Common myeloid progenitor, CD34-positive (primary cell): ENCODE measurements around the gene GSAP.

Experiments used
- CTCF ChIA-PET: fragments of 350-600 bp; sonication (Branson Sonifier 250); formaldehyde crosslinking; loops from one replicate; lab custom pipeline; 2021; ENCODE audit warnings: antibody characterized with exemption; lab: Charles Lee
- POLR2A ChIA-PET: fragments of 350-600 bp; sonication (Branson Sonifier 250); formaldehyde crosslinking; loops from one replicate; lab custom pipeline; 2021; ENCODE audit warnings: antibody characterized with exemption; lab: Charles Lee
- DNase-seq, 3 donors: peaks; one replicate each; pipeline versions ENCODE4 v3.0.0 to v3.0.0-alpha.2; 2013
- H3K27ac ChIP-seq, 2 experiments: 1 replicate in 1 of 2; 2 replicates in 1 of 2; pipeline ENCODE4 v1.7.0; 2013; ENCODE audit warnings: inconsistent platforms in 2 of 2, low read length in 2 of 2, mild to moderate bottlenecking in 2 of 2, low read depth in 1 of 2, moderate library complexity in 1 of 2; ENCODE audit not compliant: severe bottlenecking in 2 of 2, insufficient read depth in 1 of 2, poor library complexity in 1 of 2
- H3K27me3 ChIP-seq, 5 experiments: replicated peaks in 2 of 5; 1 replicate in 3 of 5; 2 replicates in 2 of 5; pipeline versions ENCODE4 v1.6.1 to v1.7.0; 2013; ENCODE audit warnings: low read length in 4 of 5, mild to moderate bottlenecking in 2 of 5, moderate library complexity in 2 of 5, inconsistent platforms in 1 of 5; ENCODE audit not compliant: insufficient read depth in 5 of 5, control insufficient read depth in 4 of 5
- H3K36me3 ChIP-seq, 4 experiments: 1 replicate in 2 of 4; 2 replicates in 2 of 4; pipeline versions ENCODE4 v1.6.1 to v1.7.0; 2013; ENCODE audit warnings: low read length in 3 of 4, control low read depth in 1 of 4, mild to moderate bottlenecking in 1 of 4; ENCODE audit not compliant: control insufficient read depth in 4 of 4, insufficient read depth in 4 of 4
- H3K4me1 ChIP-seq, 4 experiments: 1 replicate in 3 of 4; 2 replicates in 1 of 4; pipeline versions ENCODE4 v1.6.1 to v1.7.1; 2013; ENCODE audit warnings: low read length in 3 of 4, mild to moderate bottlenecking in 3 of 4, control low read depth in 1 of 4, inconsistent platforms in 1 of 4, moderate library complexity in 1 of 4; ENCODE audit not compliant: control insufficient read depth in 4 of 4, insufficient read depth in 4 of 4; ENCODE audit errors: control extremely low read depth in 1 of 4
- H3K4me3 ChIP-seq, 7 experiments: 1 replicate in 4 of 7; 2 replicates in 3 of 7; pipeline versions ENCODE4 v1.5.1 to v1.7.0; 2013; ENCODE audit warnings: mild to moderate bottlenecking in 7 of 7, low read length in 6 of 7, moderate library complexity in 6 of 7, inconsistent platforms in 2 of 7, low read depth in 2 of 7, control low read depth in 1 of 7; ENCODE audit not compliant: insufficient read depth in 4 of 7, control insufficient read depth in 1 of 7; ENCODE audit errors: extremely low read depth in 1 of 7
- H3K9me3 ChIP-seq, 5 experiments: 1 replicate in 4 of 5; 2 replicates in 1 of 5; pipeline versions ENCODE4 v1.6.1 to v1.7.1; 2013; ENCODE audit warnings: low read length in 4 of 5, mild to moderate bottlenecking in 2 of 5, inconsistent platforms in 1 of 5, low read depth in 1 of 5, moderate library complexity in 1 of 5; ENCODE audit not compliant: control insufficient read depth in 4 of 5, insufficient read depth in 2 of 5; ENCODE audit errors: control extremely low read depth in 1 of 5
- WGBS: methylation state at CpG from one replicate; pipeline ENCODE4 v1.1.5; 2013; ENCODE audit not compliant: insufficient coverage; 5-methylcytosine and 5-hydroxymethylcytosine counted together

The GSAP gene

DNA sequence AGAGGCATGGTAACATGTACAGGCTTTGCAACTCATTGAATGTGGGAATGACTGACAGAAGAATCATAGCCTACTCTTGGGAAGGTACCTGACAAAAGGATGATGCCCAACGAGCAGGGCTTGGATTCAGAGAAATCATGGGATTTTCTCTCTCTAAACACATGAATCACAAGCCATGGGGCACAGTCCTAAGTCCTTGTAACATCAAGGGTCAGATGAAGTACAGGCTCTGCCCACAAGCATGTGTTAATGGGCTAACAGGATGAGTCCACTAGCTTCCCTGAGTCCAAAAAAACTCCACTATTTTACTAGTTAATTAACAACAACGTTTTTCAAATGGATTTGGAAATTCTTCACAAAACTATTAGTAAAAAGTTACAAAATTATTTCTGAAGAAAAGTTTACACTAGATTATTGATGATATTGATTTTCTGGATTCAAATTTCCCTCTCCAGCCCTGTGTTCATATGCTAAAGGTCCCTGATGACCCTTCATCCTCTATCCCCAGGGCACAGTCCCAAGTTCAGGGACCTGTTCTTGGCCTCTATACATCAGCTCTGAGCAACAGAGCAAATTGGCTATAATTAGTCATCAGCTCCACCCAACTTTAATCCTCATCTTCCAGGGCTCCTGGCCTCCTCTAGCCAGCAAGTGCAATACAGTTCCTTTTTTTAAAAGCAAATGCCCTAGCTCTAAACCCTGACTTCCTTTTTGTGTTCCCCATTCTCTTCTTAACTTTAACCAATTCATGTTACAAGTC is 99.8 kb downstream of the GSAP start:
- CTCF ChIA-PET, result interaction anchor here (0.8 to 1.8 kb wide), 4 partner anchors 12 to 194 kb away, joined by 3 to 6 read pairs (median 4); no protein-coding TSS in a partner anchor

DNA sequence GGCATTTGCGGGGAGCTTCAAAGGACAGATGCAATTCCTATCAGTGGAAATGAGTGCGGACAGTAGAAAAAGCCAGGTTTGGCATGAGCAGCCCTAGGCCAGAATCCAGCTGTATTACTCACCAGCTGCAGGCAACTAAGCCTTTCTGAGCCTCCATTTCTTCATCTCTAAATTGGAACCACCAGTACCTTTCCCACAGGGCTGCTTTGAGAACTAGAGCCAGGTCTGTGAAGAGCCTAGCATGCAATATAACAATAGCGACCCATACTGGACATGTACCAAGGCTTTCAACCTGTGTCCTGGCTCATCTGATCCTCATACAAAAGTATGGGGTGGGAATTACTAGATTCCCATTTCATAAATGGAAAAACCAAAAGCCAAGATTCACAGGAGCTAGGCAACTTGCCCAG is 101.0 kb downstream of the GSAP start:
- Histone ChIP-seq H3K36me3 (peaks cover 9 to 44% (median 23%) of the 10 kb centered on the region in 4 experiments), H3K27me3 (no peaks in the 10 kb centered on the region), H3K27ac (no peak overlapping the region), H3K4me1 (peaks cover 0 to 11% (median 1%) of the 10 kb centered on the region in 4 experiments), H3K9me3 (no peaks in the 10 kb centered on the region), H3K4me3 (no peak overlapping the region)
- ChIA-PET CTCF (interaction anchor here (0.8 to 1.8 kb wide), 3 partner anchors 13 to 31 kb away, joined by 3 to 4 read pairs (median 3); no protein-coding TSS in a partner anchor), POLR2A (no interaction called here)
- WGBS, result 90% methylated on average over 3 of the region's 3 CpGs
- no peak for DNase-seq

More for the DNA sequence above, 99.8 kb downstream of the GSAP start:
- POLR2A ChIA-PET, result interaction anchor here (1.5 kb wide), 1 partner anchor 11 kb away, joined by 3 read pairs; no protein-coding TSS in a partner anchor
- peak in 2 of 3 donors; percentile 50 to 76 for DNase-seq
- peaks cover 6 to 40% (median 24%) of the 10 kb centered on the region in 4 experiments for H3K36me3 ChIP-seq
- H3K4me3 ChIP-seq, result no peak overlapping the region
- WGBS, result 86% methylated on average over 1 of the region's 2 CpGs
- no peak overlapping the region for H3K27ac ChIP-seq
- H3K9me3 ChIP-seq, result no peaks in the 10 kb centered on the region
- peaks cover 0 to 11% (median 1%) of the 10 kb centered on the region in 4 experiments for H3K4me1 ChIP-seq
- no peaks in the 10 kb centered on the region for H3K27me3 ChIP-seq

DNA sequence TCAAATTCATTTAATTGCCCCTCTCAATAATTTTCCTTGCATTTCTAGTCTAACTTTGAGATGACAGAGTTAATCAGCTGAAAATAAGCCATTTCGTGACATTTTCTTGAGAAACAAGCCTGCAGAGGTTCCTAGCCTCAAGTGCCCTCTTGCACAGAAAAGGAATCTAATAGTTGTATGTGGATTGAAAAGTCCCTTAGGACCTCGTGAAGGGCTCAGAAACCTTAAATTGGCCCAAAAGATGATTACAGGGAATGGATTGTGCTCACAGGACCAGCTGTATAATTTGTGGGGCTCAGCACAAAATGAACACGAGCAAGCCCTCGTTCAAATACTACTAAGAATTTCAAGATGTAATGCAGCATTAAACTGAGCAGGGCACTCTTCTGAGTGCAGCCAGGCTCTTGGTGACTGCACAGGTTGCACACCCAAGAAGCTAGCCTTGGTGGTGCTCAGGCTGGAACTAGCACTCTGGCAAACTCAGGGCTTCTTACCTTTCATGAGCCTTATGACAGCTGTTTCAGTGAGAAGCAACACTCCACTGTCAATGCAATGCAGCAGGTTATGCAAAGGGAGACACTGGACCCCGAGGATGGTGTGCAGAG is 102.2 kb downstream of the GSAP start:
- ChIA-PET CTCF (no interaction called here), POLR2A (no interaction called here)
- Histone ChIP-seq H3K27ac (no peak overlapping the region), H3K9me3 (peaks cover 0 to 1% (median 0%) of the 10 kb centered on the region in 5 experiments), H3K4me3 (no peak overlapping the region), H3K4me1 (peaks cover 0 to 11% (median 3%) of the 10 kb centered on the region in 4 experiments), H3K27me3 (no peaks in the 10 kb centered on the region), H3K36me3 (peaks cover 7 to 43% (median 24%) of the 10 kb centered on the region in 4 experiments)
- DNase-seq, result no peak
- WGBS, result 98% methylated on average over 5 of the region's 5 CpGs

DNA sequence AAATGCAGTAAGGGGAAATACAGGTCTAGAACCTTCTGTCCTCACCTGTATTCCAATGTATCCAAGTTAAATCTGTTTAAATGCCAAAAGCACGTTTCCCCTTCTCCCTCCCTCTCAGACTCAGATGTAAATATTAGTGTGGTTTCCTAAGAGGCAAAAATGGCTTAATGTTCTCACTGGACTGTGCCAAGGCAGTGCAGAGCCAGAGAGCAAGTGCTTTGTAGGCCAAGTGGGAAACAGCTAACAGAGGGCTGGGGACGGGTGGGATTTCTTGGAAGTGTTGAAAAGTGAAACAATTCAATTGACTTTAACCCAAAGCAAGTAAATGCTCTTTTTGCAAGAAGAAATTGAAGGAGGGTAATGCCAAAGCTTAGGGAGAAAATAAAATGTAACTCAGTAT is 103.1 kb downstream of the GSAP start:
- peaks cover 7 to 47% (median 25%) of the 10 kb centered on the region in 4 experiments for H3K36me3 ChIP-seq
- ChIA-PET POLR2A (no interaction called here), CTCF (no interaction called here)
- 100% methylated on average over 1 of the region's 2 CpGs for WGBS
- H3K27ac ChIP-seq, result no peak overlapping the region
- H3K4me1 ChIP-seq, result peaks cover 0 to 11% (median 3%) of the 10 kb centered on the region in 4 experiments
- peaks cover 0 to 2% (median 0%) of the 10 kb centered on the region in 5 experiments for H3K9me3 ChIP-seq
- no peaks in the 10 kb centered on the region for H3K27me3 ChIP-seq
- DNase-seq, result no peak
- no peak overlapping the region for H3K4me3 ChIP-seq

DNA sequence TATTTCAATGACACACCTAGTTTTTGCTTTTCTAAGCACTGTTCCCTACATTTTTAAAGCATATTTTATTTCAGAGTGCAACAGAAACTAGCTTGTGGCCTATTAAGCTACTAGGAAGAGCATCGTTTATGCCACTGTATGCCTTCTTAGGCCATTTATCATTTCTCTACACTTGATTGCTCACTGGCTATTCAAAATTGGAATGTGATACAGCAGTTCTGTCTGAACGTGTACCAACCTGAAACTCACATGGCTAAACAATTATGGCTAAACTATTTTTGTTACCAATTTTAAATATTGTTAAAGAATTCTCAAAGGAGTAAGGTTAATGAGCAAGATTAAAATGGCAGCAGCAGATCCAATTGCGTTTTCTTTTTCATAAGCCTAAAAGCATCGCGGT is 105.2 kb downstream of the GSAP start:
- Histone ChIP-seq H3K36me3 (peaks cover 7 to 47% (median 25%) of the 10 kb centered on the region in 4 experiments), H3K27ac (no peak overlapping the region), H3K4me3 (no peak overlapping the region), H3K4me1 (peaks cover 0 to 15% (median 7%) of the 10 kb centered on the region in 4 experiments), H3K9me3 (peaks cover 0 to 2% (median 0%) of the 10 kb centered on the region in 5 experiments), H3K27me3 (no peaks in the 10 kb centered on the region)
- CTCF ChIA-PET, result no interaction called here
- POLR2A ChIA-PET, result no interaction called here
- 100% methylated on average over 2 of the region's 5 CpGs for WGBS
- no peak for DNase-seq

DNA sequence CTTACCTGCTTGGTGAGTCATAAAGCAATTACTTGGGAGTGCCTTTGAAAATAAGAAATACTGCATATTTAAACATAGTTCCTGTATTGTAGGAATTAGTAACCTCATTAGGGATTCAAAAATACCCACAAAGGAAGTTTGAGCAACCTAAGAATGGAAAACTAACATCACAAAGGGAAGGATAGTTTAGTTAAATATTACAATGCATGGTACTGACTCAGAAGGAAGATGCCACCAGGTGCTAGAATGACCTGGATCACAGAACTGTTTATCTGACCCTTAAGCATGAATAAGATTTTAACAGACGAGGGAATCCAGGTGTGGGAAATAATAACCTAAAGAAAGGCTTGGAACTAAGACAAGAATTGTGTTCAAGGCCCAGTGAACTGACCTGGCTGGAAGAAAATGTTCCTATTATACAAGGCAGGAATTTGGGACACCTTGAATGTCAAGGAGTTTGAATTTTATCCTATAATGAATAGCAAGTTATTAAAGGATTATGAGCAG is 106.4 kb downstream of the GSAP start:
- ChIA-PET CTCF (interaction anchor here (0.6 kb wide), 1 partner anchor 22 kb away, joined by 3 read pairs; no protein-coding TSS in a partner anchor), POLR2A (no interaction called here)
- no peaks in the 10 kb centered on the region for H3K27me3 ChIP-seq
- H3K9me3 ChIP-seq, result peaks cover 0 to 8% (median 2%) of the 10 kb centered on the region in 5 experiments
- peaks cover 7 to 39% (median 23%) of the 10 kb centered on the region in 4 experiments for H3K36me3 ChIP-seq
- no peak overlapping the region for H3K4me3 ChIP-seq
- no peak for DNase-seq
- peaks cover 0 to 14% (median 7%) of the 10 kb centered on the region in 4 experiments for H3K4me1 ChIP-seq
- H3K27ac ChIP-seq, result no peak overlapping the region
- 100% methylated on average over 1 of the region's 1 CpG for WGBS
